PC-3 (cell line): ENCODE measurements around the gene SPOUT1. TPM values are rescaled to one million over a fixed set of nuclear protein-coding genes. Genes with fewer than 3 reads are reported as not detected.
A peak's percentile ranks its signal among the peaks of the same experiment; 100 is the strongest.

Experiments
- ATAC-seq: fragments of 200-7000 bp; cut with Tn5 transposase; 2 replicates; pipeline ENCODE4 v1.9.1; 2020; ENCODE audit warnings: mild to moderate bottlenecking, moderate library complexity
- BruUV-seq: library from RNA; stranded (reverse); fragments of 400-500 nt; replicated peaks from 2 replicates; lab custom pipeline; 2021; lab: Mats Ljungman, UMichigan
- CTCF ChIA-PET: fragments of 300-600 bp; sonication (Branson Sonifier 250); formaldehyde crosslinking; loops from one replicate; lab custom pipeline; 2022; ENCODE audit warnings: antibody characterized with exemption; lab: Charles Lee
- POLR2A ChIA-PET: fragments of 300-600 bp; sonication (Branson Sonifier 250); formaldehyde crosslinking; loops from one replicate; lab custom pipeline; 2022; ENCODE audit warnings: antibody characterized with exemption; ENCODE audit not compliant: unreplicated experiment; lab: Charles Lee
- DNase-seq: peaks from one replicate; pipeline ENCODE4 v3.0.0-alpha.2; 2015
- H2AFZ ChIP-seq: fragments of 300-600 bp; sonication (generic); 2 replicates; pipeline ENCODE4 v1.6.0; 2016; ENCODE audit warnings: antibody characterized with exemption, low read length
- H3F3A ChIP-seq: fragments of 300-600 bp; sonication (generic); one replicate; pipeline ENCODE4 v1.6.0; 2017; ENCODE audit warnings: antibody characterized with exemption, low read length, control low read depth, mild to moderate bottlenecking; ENCODE audit not compliant: unreplicated experiment
- H3K27ac ChIP-seq: fragments of 300-600 bp; sonication (generic); 2 replicates; pipeline ENCODE4 v1.5.1; 2016; ENCODE audit warnings: mild to moderate bottlenecking, low read length
- H3K27me3 ChIP-seq: fragments of 300-600 bp; sonication (generic); 2 replicates; pipeline ENCODE4 v1.6.1; 2016; ENCODE audit warnings: low read length, mixed read lengths
- H3K36me3 ChIP-seq: fragments of 300-600 bp; sonication (generic); 2 replicates; pipeline ENCODE4 v1.6.1; 2016; ENCODE audit warnings: low read depth, mixed run types, low read length, mixed read lengths
- H3K4me1 ChIP-seq: fragments of 300-600 bp; sonication (generic); 2 replicates; pipeline ENCODE4 v1.5.1; 2016; ENCODE audit warnings: low read length; ENCODE audit not compliant: insufficient read depth
- H3K4me2 ChIP-seq: fragments of 300-600 bp; sonication (generic); 2 replicates; pipeline ENCODE4 v1.6.0; 2016; ENCODE audit warnings: low read length
- H3K4me3 ChIP-seq: fragments of 300-600 bp; sonication (generic); 2 replicates; pipeline ENCODE4 v1.5.1; 2016; ENCODE audit warnings: mild to moderate bottlenecking, low read length, mixed read lengths
- H3K79me2 ChIP-seq: fragments of 300-600 bp; sonication (generic); 2 replicates; pipeline ENCODE4 v1.6.1; 2017; ENCODE audit warnings: low read length, mixed read lengths
- H3K9ac ChIP-seq: fragments of 300-600 bp; sonication (generic); 2 replicates; pipeline ENCODE4 v1.6.0; 2016; ENCODE audit warnings: mild to moderate bottlenecking, low read length
- H3K9me2 ChIP-seq: fragments of 300-600 bp; sonication (generic); replicated peaks from 2 replicates; pipeline ENCODE4 v1.6.1; 2016; ENCODE audit warnings: mixed run types, low read length, mixed read lengths
- H3K9me3 ChIP-seq: fragments of 300-600 bp; sonication (generic); 2 replicates; pipeline ENCODE4 v1.6.1; 2016; ENCODE audit warnings: low read length, mixed read lengths
- H4K20me1 ChIP-seq: fragments of 300-600 bp; sonication (generic); 2 replicates; pipeline ENCODE4 v1.6.1; 2016; ENCODE audit warnings: low read length, mixed read lengths
- EZH2 ChIP-seq: fragments of 300-600 bp; sonication (generic); IDR thresholded peaks from one replicate; pipeline ENCODE4 v1.6.1; 2017; ENCODE audit warnings: antibody characterized with exemption, mild to moderate bottlenecking, low read length; ENCODE audit not compliant: unreplicated experiment
- EZH2phosphoT487 ChIP-seq: fragments of 300-600 bp; sonication (generic); IDR thresholded peaks from 2 replicates; pipeline ENCODE4 v1.6.1; 2018; ENCODE audit warnings: mild to moderate bottlenecking, antibody characterized with exemption, low read length, borderline replicate concordance
- intact Hi-C: fragments of 100-400 bp; cut with micrococcal nuclease; formaldehyde crosslinking; loops from 2 replicates; pipeline ENCODE4 v1.9.0; 2023
- total RNA-seq: library from RNA; depleted of rRNA; stranded (reverse); fragments of >200 nt; gene quantifications from 2 replicates; pipeline ENCODE4 v1.2.3, GENCODE V29; 2014
- TF ChIP-seq, protein P1 (sequence below): fragments of 300-600 bp; sonication (generic); conservative IDR thresholded peaks from 2 replicates; pipeline ENCODE4 v1.5.1; 2017; ENCODE audit warnings: antibody characterized with exemption, low read depth, mild to moderate bottlenecking, low read length

SPOUT1 gene
- total RNA-seq, 1 experiment from 2014 or later: 27.2 TPM

- H3K4me3 ChIP-seq: no peak overlapping the region
- ChIA-PET POLR2A (no interaction called here), CTCF (no interaction called here)
- H3F3A ChIP-seq: no peaks in the 10 kb centered on the region
- TF ChIP-seq EZH2 (no peak), EZH2phosphoT487 (no peak)
- TF ChIP-seq, protein P1, sequence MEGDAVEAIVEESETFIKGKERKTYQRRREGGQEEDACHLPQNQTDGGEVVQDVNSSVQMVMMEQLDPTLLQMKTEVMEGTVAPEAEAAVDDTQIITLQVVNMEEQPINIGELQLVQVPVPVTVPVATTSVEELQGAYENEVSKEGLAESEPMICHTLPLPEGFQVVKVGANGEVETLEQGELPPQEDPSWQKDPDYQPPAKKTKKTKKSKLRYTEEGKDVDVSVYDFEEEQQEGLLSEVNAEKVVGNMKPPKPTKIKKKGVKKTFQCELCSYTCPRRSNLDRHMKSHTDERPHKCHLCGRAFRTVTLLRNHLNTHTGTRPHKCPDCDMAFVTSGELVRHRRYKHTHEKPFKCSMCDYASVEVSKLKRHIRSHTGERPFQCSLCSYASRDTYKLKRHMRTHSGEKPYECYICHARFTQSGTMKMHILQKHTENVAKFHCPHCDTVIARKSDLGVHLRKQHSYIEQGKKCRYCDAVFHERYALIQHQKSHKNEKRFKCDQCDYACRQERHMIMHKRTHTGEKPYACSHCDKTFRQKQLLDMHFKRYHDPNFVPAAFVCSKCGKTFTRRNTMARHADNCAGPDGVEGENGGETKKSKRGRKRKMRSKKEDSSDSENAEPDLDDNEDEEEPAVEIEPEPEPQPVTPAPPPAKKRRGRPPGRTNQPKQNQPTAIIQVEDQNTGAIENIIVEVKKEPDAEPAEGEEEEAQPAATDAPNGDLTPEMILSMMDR: no peak
- DNase-seq: no peak
- H3K79me2 ChIP-seq: no peaks in the 10 kb centered on the region
- no peak overlapping the region for H2AFZ ChIP-seq
- no peaks in the 10 kb centered on the region for H3K9me3 ChIP-seq
- no peaks in the 10 kb centered on the region for H3K27me3 ChIP-seq
- intact Hi-C loops: no loop called here
- no peaks in the 10 kb centered on the region for H3K9me2 ChIP-seq
- no peaks in the 10 kb centered on the region for H4K20me1 ChIP-seq
- H3K9ac ChIP-seq: no peak overlapping the region
- H3K4me2 ChIP-seq: no peak overlapping the region
- ATAC-seq: no peak
- no TSS peak for BruUV-seq
- H3K36me3 ChIP-seq: no peaks in the 10 kb centered on the region
- H3K4me1 ChIP-seq: peaks cover 3% of the 10 kb centered on the region; the same call in 1 of the 2 replicates
- no peak overlapping the region for H3K27ac ChIP-seq
Measured at GRCh38 chr9:128870128-128870940, 40.7 kb upstream of the SPOUT1 start.

DNA sequence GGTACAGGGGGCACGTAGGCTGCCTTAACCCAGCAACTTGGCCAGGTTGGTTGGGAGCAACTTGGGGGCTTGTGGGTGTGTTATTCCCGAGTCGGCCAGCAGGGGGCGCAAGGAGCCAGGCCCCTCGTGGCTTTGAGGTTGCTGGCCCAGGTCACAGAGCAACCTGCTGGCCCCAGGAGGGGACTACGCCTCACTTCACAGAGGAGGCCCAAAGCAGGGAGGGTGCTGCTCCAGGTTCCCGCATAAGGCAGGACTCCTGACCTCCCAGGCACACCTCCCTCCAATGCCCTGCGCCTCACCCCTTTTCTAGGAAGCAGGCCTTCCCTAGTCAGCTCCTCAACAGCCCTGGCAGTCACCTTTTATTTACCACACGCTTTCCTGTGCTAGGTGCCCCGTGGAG is 34.1 kb upstream of the SPOUT1 start:
- TF ChIP-seq, protein P1: peak; percentile 75
- no peak for TF ChIP-seq EZH2phosphoT487
- TF ChIP-seq EZH2: no peak
- H3K79me2 ChIP-seq: no peaks in the 10 kb centered on the region
- peak; percentile 67 for DNase-seq
- H3K9me3 ChIP-seq: no peaks in the 10 kb centered on the region
- no peaks in the 10 kb centered on the region for H3K9me2 ChIP-seq
- no peaks in the 10 kb centered on the region for H3K36me3 ChIP-seq
- H2AFZ ChIP-seq: 0 out of 2 replicates have a peak overlapping the region, but pooled peaks have one; percentile 37
- no peaks in the 10 kb centered on the region for H3K27me3 ChIP-seq
- peak; percentile 80 for ATAC-seq
- ChIA-PET CTCF (interaction anchor here (0.6 kb wide), 1 partner anchor 266 kb away, joined by 3 read pairs; no protein-coding TSS in a partner anchor), POLR2A (interaction anchor here (0.5 kb wide), 1 partner anchor 12 kb away, joined by 3 read pairs; no protein-coding TSS in a partner anchor)
- H3K9ac ChIP-seq: no peak overlapping the region
- no peaks in the 10 kb centered on the region for H4K20me1 ChIP-seq
- no peak overlapping the region for H3K4me3 ChIP-seq
- H3K27ac ChIP-seq: no peak overlapping the region
- H3K4me2 ChIP-seq: no peak overlapping the region
- no peaks in the 10 kb centered on the region for H3F3A ChIP-seq
- no TSS peak for BruUV-seq
- intact Hi-C loops: loop anchor here (1.0 kb wide), 1 partner anchor 65 kb away; no protein-coding TSS in a partner anchor
- no peaks in the 10 kb centered on the region for H3K4me1 ChIP-seq

- DNase-seq (no peak), ATAC-seq (peak; percentile 37)
- Histone ChIP-seq H3K27ac (no peak overlapping the region), H3K4me1 (no peaks in the 10 kb centered on the region), H3K27me3 (no peaks in the 10 kb centered on the region), H3K79me2 (no peaks in the 10 kb centered on the region), H3K4me3 (no peak overlapping the region), H4K20me1 (no peaks in the 10 kb centered on the region), H3F3A (no peaks in the 10 kb centered on the region), H3K9me2 (no peaks in the 10 kb centered on the region), H2AFZ (no peak overlapping the region), H3K9me3 (no peaks in the 10 kb centered on the region), H3K9ac (no peak overlapping the region), H3K4me2 (no peak overlapping the region), H3K36me3 (no peaks in the 10 kb centered on the region)
- intact Hi-C loops: no loop called here
- TF ChIP-seq, protein P1: no peak
- no peak for TF ChIP-seq EZH2
- TF ChIP-seq EZH2phosphoT487: no peak
- CTCF ChIA-PET: interaction anchor here (0.6 kb wide), 1 partner anchor 68 kb away, joined by 3 read pairs; no protein-coding TSS in a partner anchor
- no TSS peak for BruUV-seq
- POLR2A ChIA-PET: no interaction called here
Measured at GRCh38 chr9:128862401-128862851, 32.8 kb upstream of the SPOUT1 start.
